Measurements from ENCODE around the gene MARCHF3.
"Not testable (repeated sequence)": the region's sequence is repeated elsewhere in the genome, so short reads cannot be mapped to it uniquely, and the experiment has no call there.

The MARCHF3 gene

GRCh38 chr5:127053049-127053448, 22.7 kb upstream of the MARCHF3 start:
- no peak for DNase-seq

GRCh38 chr5:127051591-127051990, 21.2 kb upstream of the MARCHF3 start:
- no peak for DNase-seq

- no peak for DNase-seq
These were observed 16.1 kb upstream of the MARCHF3 start for GRCh38 chr5:127046343-127047072.

GRCh38 chr5:127042593-127042992, 12.2 kb upstream of the MARCHF3 start:
- no peak for DNase-seq

GRCh38 chr5:127041571-127041970, 11.2 kb upstream of the MARCHF3 start:
- DNase-seq = no peak

GRCh38 chr5:127040796-127041520, 10.6 kb upstream of the MARCHF3 start:
- DNase-seq = no peak

- no peak for DNase-seq
These were observed 8.2 kb upstream of the MARCHF3 start for GRCh38 chr5:127038550-127038949.

- DNase-seq = no peak
These were observed 1.5 kb upstream of the MARCHF3 start for GRCh38 chr5:127031863-127032232.

- peak in 1 of 56 donors; percentile 33 for DNase-seq
These were observed 947 bp upstream of the MARCHF3 start for GRCh38 chr5:127031147-127031862.

GRCh38 chr5:127029581-127030258, 638 bp downstream of the MARCHF3 start:
- peak in 26 of 56 donors; percentile 3 to 65 (median 24) for DNase-seq

- peak in 8 of 56 donors; percentile 1 to 30 (median 5) for DNase-seq
These were observed 1.4 kb downstream of the MARCHF3 start for GRCh38 chr5:127028822-127029457.

- no peak for DNase-seq
These were observed 2.8 kb downstream of the MARCHF3 start for GRCh38 chr5:127027539-127027938.

- DNase-seq = no peak
These were observed 4.2 kb downstream of the MARCHF3 start for GRCh38 chr5:127026166-127026565.

GRCh38 chr5:127025467-127025866, 4.9 kb downstream of the MARCHF3 start:
- DNase-seq = no peak

GRCh38 chr5:127024821-127025220, 5.5 kb downstream of the MARCHF3 start:
- DNase-seq = no peak

GRCh38 chr5:127023552-127024191, 6.7 kb downstream of the MARCHF3 start:
- not testable (repeated sequence) for DNase-seq

GRCh38 chr5:127022846-127023245, 7.5 kb downstream of the MARCHF3 start:
- DNase-seq = no peak

- no peak for DNase-seq
These were observed 10.4 kb downstream of the MARCHF3 start for GRCh38 chr5:127019928-127020327.

- not testable (repeated sequence) for DNase-seq
These were observed 13.6 kb downstream of the MARCHF3 start for GRCh38 chr5:127016722-127017121.

GRCh38 chr5:127015716-127016115, 14.6 kb downstream of the MARCHF3 start:
- DNase-seq = no peak

- DNase-seq = no peak
These were observed 15.8 kb downstream of the MARCHF3 start for GRCh38 chr5:127014573-127014972.

Measured in amygdala (tissue), 56 donors.